H9 (cell line): Measurements from ENCODE around the gene CEP112. TPM values are rescaled to one million over a fixed set of nuclear protein-coding genes. Genes with fewer than 3 reads are reported as not detected.

Source experiments
- DNase-seq: peaks from one replicate; pipeline ENCODE4 v3.0.0-alpha.2; 2017
- H2AFZ ChIP-seq: one replicate; pipeline ENCODE4 v1.6.1; 2013; ENCODE audit warnings: mild to moderate bottlenecking, low read length, control low read depth, moderate library complexity
- H2AK5ac ChIP-seq: 2 replicates; pipeline ENCODE4 v1.6.1; 2013; ENCODE audit warnings: low read length, control low read depth, mixed read lengths; ENCODE audit not compliant: insufficient read length
- H2BK120ac ChIP-seq: one replicate; pipeline ENCODE4 v1.6.1; 2013; ENCODE audit warnings: low read depth, mild to moderate bottlenecking, low read length, control low read depth, inconsistent platforms; ENCODE audit not compliant: poor library complexity, severe bottlenecking
- H2BK12ac ChIP-seq: 2 replicates; pipeline ENCODE4 v1.6.1; 2013; ENCODE audit warnings: low read length, control low read depth, mixed read lengths, low read depth; ENCODE audit not compliant: insufficient read length
- H2BK15ac ChIP-seq: 2 replicates; pipeline ENCODE4 v1.6.1; 2013; ENCODE audit warnings: low read depth, low read length, control low read depth
- H2BK20ac ChIP-seq: one replicate; pipeline ENCODE4 v1.6.1; 2013; ENCODE audit warnings: low read depth, mild to moderate bottlenecking, low read length, control low read depth, inconsistent platforms; ENCODE audit not compliant: poor library complexity, severe bottlenecking
- H2BK5ac ChIP-seq: 2 replicates; pipeline ENCODE4 v1.6.1; 2013; ENCODE audit warnings: low read length, control low read depth, mixed read lengths; ENCODE audit not compliant: insufficient read length
- H3K14ac ChIP-seq: 2 replicates; pipeline ENCODE4 v1.6.1; 2013; ENCODE audit warnings: low read length, control low read depth; ENCODE audit not compliant: insufficient read depth
- H3K18ac ChIP-seq: 2 replicates; pipeline ENCODE4 v1.6.1; 2013; ENCODE audit warnings: low read depth, mild to moderate bottlenecking, mixed read lengths, low read length, control low read depth; ENCODE audit not compliant: insufficient read length
- H3K23ac ChIP-seq: 2 replicates; pipeline ENCODE4 v1.6.1; 2013; ENCODE audit warnings: low read length, control low read depth, mixed read lengths, low read depth; ENCODE audit not compliant: insufficient read length
- H3K23me2 ChIP-seq: 2 replicates; pipeline ENCODE4 v1.6.1; 2013; ENCODE audit warnings: low read depth, mild to moderate bottlenecking, mixed read lengths, low read length, control low read depth; ENCODE audit not compliant: insufficient read length, poor library complexity, severe bottlenecking
- H3K27ac ChIP-seq: 2 replicates; pipeline ENCODE4 v1.5.1; 2013; ENCODE audit warnings: low read length, control low read depth, mixed read lengths, low read depth; ENCODE audit not compliant: insufficient read length
- H3K27me3 ChIP-seq: 2 replicates; pipeline ENCODE4 v1.6.1; 2013; ENCODE audit warnings: low read length, control low read depth, inconsistent platforms; ENCODE audit not compliant: insufficient read depth
- H3K4ac ChIP-seq: 2 replicates; pipeline ENCODE4 v1.6.1; 2013; ENCODE audit warnings: low read depth, mild to moderate bottlenecking, control low read depth, inconsistent platforms, low read length, moderate library complexity
- H3K4me1 ChIP-seq: 2 replicates; pipeline ENCODE4 v1.6.1; 2013; ENCODE audit warnings: low read length, control low read depth, inconsistent platforms; ENCODE audit not compliant: insufficient read depth
- H3K4me2 ChIP-seq: 2 replicates; pipeline ENCODE4 v1.6.1; 2013; ENCODE audit warnings: low read length, control low read depth, mixed read lengths; ENCODE audit not compliant: insufficient read length, insufficient read depth
- H3K56ac ChIP-seq: 2 replicates; pipeline ENCODE4 v1.6.1; 2013; ENCODE audit warnings: low read depth, mild to moderate bottlenecking, mixed read lengths, low read length, control low read depth; ENCODE audit not compliant: insufficient read length
- H3K79me1 ChIP-seq: 2 replicates; pipeline ENCODE4 v1.6.1; 2013; ENCODE audit warnings: low read depth, mild to moderate bottlenecking, moderate library complexity, low read length, control low read depth, inconsistent platforms; ENCODE audit not compliant: insufficient read depth, poor library complexity, severe bottlenecking
- H3K79me2 ChIP-seq: 2 replicates; pipeline ENCODE4 v1.6.1; 2013; ENCODE audit warnings: low read length, control low read depth, inconsistent platforms; ENCODE audit not compliant: insufficient read depth
- H3K9ac ChIP-seq: 2 replicates; pipeline ENCODE4 v1.6.1; 2013; ENCODE audit warnings: low read length, control low read depth, mixed read lengths; ENCODE audit not compliant: insufficient read length; ENCODE audit errors: extremely low read depth
- H3K9me3 ChIP-seq: one replicate; pipeline ENCODE4 v1.6.1; 2013; ENCODE audit warnings: low read depth, low read length, inconsistent platforms; ENCODE audit not compliant: control insufficient read depth
- H3T11ph ChIP-seq: one replicate; pipeline ENCODE4 v1.6.1; 2013; ENCODE audit warnings: mild to moderate bottlenecking, low read length, control low read depth, inconsistent platforms
- H4K20me1 ChIP-seq: one replicate; pipeline ENCODE4 v1.6.1; 2013; ENCODE audit not compliant: control insufficient read depth, insufficient read length, insufficient read depth
- H4K5ac ChIP-seq: 2 replicates; pipeline ENCODE4 v1.6.1; 2013; ENCODE audit warnings: low read depth, mild to moderate bottlenecking, mixed read lengths, low read length, control low read depth; ENCODE audit not compliant: insufficient read length
- H4K8ac ChIP-seq: replicated peaks from 2 replicates; pipeline ENCODE4 v1.6.1; 2013; ENCODE audit warnings: low read length, control low read depth, mixed read lengths, low read depth; ENCODE audit not compliant: insufficient read length
- H4K91ac ChIP-seq: 2 replicates; pipeline ENCODE4 v1.6.1; 2013; ENCODE audit warnings: low read depth, mild to moderate bottlenecking, moderate library complexity, mixed read lengths, low read length, control low read depth; ENCODE audit not compliant: insufficient read length
- H3K27ac Mint-ChIP-seq, 3 experiments: 2 replicates in 2 of 3; 3 replicates in 1 of 3; pipeline ENCODE4 v1.8.0; 2020 to 2021; ENCODE audit warnings: mixed read lengths in 3 of 3, mild to moderate bottlenecking in 1 of 3, moderate library complexity in 1 of 3
- H3K27me3 Mint-ChIP-seq: 2 replicates; pipeline ENCODE4 v1.8.0; 2021; ENCODE audit warnings: low read depth, mild to moderate bottlenecking, moderate library complexity, mixed read lengths
- H3K36me3 Mint-ChIP-seq, 3 experiments: 2 replicates in 2 of 3; 3 replicates in 1 of 3; pipeline ENCODE4 v1.8.0; 2020 to 2021; ENCODE audit warnings: low read depth in 3 of 3, mixed read lengths in 3 of 3; ENCODE audit not compliant: insufficient read depth in 1 of 3
- H3K4me1 Mint-ChIP-seq, 2 experiments: 2 replicates each; pipeline ENCODE4 v1.8.0; 2020; ENCODE audit warnings: mixed read lengths in 2 of 2
- H3K4me3 Mint-ChIP-seq, 2 experiments: 2 replicates in 1 of 2; 3 replicates in 1 of 2; pipeline ENCODE4 v1.8.0; 2020 to 2021; ENCODE audit warnings: mild to moderate bottlenecking in 2 of 2, mixed read lengths in 2 of 2, moderate library complexity in 1 of 2
- H3K9me3 Mint-ChIP-seq, 2 experiments: 2 replicates in 1 of 2; 3 replicates in 1 of 2; pipeline ENCODE4 v1.8.0; 2020; ENCODE audit warnings: mild to moderate bottlenecking in 2 of 2, mixed read lengths in 2 of 2, moderate library complexity in 1 of 2
- CTCF ChIP-seq: fragments of 200-600 bp; sonication (generic); conservative IDR thresholded peaks from 3 replicates; pipeline ENCODE4 v1.8.0; 2021; ENCODE audit warnings: antibody characterized with exemption, mild to moderate bottlenecking
- WGBS: extraction: QIAGEN DNeasy Blood & Tissue Kit; methylation state at CpG from one replicate; pipeline ENCODE4 v1.1.7; 2013; ENCODE audit warnings: missing lambda C conversion rate, low lambda C conversion rate, mixed read lengths; ENCODE audit not compliant: insufficient read length; ENCODE audit errors: extremely low coverage; 5-methylcytosine and 5-hydroxymethylcytosine counted together
- total RNA-seq: library from RNA; stranded (reverse); gene quantifications from 2 replicates; pipeline ENCODE4 v1.2.1, GENCODE V29; 2021

Gene CEP112
- total RNA-seq, 1 experiment from 2014 or later = 5.4 TPM

- no peak overlapping the region for H2AK5ac ChIP-seq
- no CpG with 5 or more reads among the region's 4 CpGs for WGBS
- no peak overlapping the region for H2BK5ac ChIP-seq
Observed at GRCh38 chr17:65697661-65698060, 494.3 kb downstream of the CEP112 start.

More at GRCh38 chr17:65697661-65698060, 494.3 kb downstream of the CEP112 start:
- Histone ChIP-seq H2BK15ac (no peak overlapping the region), H4K20me1 (no peaks in the 10 kb centered on the region), H3K9me3 (no peaks in the 10 kb centered on the region), H3K23me2 (no peaks in the 10 kb centered on the region), H3K14ac (no peak overlapping the region), H2AFZ (no peak overlapping the region), H4K8ac (no peak overlapping the region), H3K4ac (no peak overlapping the region), H2BK12ac (no peak overlapping the region), H4K91ac (no peak overlapping the region), H3K56ac (no peak overlapping the region), H3K9ac (no peak overlapping the region), H3K79me2 (no peaks in the 10 kb centered on the region), H3K23ac (no peak overlapping the region), H3K27ac (no peak overlapping the region), H4K5ac (no peak overlapping the region), H2BK120ac (no peak overlapping the region), H3K4me2 (peak overlapping the region; percentile 17), H3K4me1 (peaks cover 8% of the 10 kb centered on the region; the same call in 1 of the 2 replicates), H3K79me1 (no peaks in the 10 kb centered on the region), H2BK20ac (no peak overlapping the region), H3T11ph (no peak overlapping the region), H3K18ac (no peak overlapping the region), H3K27me3 (no peaks in the 10 kb centered on the region)
- H3K9me3 Mint-ChIP-seq = no peaks in the 10 kb centered on the region; a peak in 2 of 5 replicates
- no peak for DNase-seq
- no peak for TF ChIP-seq CTCF
- peaks cover 9% of the 10 kb centered on the region for H3K27me3 Mint-ChIP-seq
- H3K4me3 Mint-ChIP-seq = no peak overlapping the region; a peak in 1 of 5 replicates
- H3K27ac Mint-ChIP-seq = no peak overlapping the region
- H3K4me1 Mint-ChIP-seq = peaks cover 48 to 60% of the 10 kb centered on the region in 2 experiments
- peaks cover 0 to 4% (median 3%) of the 10 kb centered on the region in 3 experiments; a peak in 4 of 7 replicates for H3K36me3 Mint-ChIP-seq
